ENCODE data around the gene SLC22A12.

- TF ChIP-seq, protein P1, sequence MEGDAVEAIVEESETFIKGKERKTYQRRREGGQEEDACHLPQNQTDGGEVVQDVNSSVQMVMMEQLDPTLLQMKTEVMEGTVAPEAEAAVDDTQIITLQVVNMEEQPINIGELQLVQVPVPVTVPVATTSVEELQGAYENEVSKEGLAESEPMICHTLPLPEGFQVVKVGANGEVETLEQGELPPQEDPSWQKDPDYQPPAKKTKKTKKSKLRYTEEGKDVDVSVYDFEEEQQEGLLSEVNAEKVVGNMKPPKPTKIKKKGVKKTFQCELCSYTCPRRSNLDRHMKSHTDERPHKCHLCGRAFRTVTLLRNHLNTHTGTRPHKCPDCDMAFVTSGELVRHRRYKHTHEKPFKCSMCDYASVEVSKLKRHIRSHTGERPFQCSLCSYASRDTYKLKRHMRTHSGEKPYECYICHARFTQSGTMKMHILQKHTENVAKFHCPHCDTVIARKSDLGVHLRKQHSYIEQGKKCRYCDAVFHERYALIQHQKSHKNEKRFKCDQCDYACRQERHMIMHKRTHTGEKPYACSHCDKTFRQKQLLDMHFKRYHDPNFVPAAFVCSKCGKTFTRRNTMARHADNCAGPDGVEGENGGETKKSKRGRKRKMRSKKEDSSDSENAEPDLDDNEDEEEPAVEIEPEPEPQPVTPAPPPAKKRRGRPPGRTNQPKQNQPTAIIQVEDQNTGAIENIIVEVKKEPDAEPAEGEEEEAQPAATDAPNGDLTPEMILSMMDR (IDR thresholded peaks at IDR 0.05) = no peak
- no peak for TF ChIP-seq EZH2 (IDR thresholded peaks at IDR 0.05)
Observed at GRCh38 chr11:64620381-64620971, 29.5 kb downstream of the SLC22A12 start.

All from neural progenitor cell (in vitro differentiated cells).